ENCODE data around the gene GNAQ. TPM values are rescaled to one million over a fixed set of nuclear protein-coding genes. Genes with fewer than 3 reads are reported as not detected.

GNAQ gene
- total and polyA plus RNA-seq, 4 donors: 6.8 to 19.6 (median 12.6) TPM

- Histone ChIP-seq H3K27ac (ENCODE audit: low read depth in 1 of 2, low read length in 2 of 2) (no peak overlapping the region), H3K4me1 (ENCODE audit: control insufficient read depth in 4 of 4, insufficient read depth in 4 of 4, low read length in 3 of 4) (no peaks in the 10 kb centered on the region), H3K9ac (ENCODE audit: low read depth in 1 of 2, low read length in 2 of 2) (no peak overlapping the region), H3K27me3 (ENCODE audit: control insufficient read depth in 4 of 4, insufficient read depth in 4 of 4, low read length in 3 of 4) (no peaks in the 10 kb centered on the region), H3K4me3 (ENCODE audit: low read depth in 1 of 3, low read length in 3 of 3) (no peak overlapping the region), H3K36me3 (ENCODE audit: control insufficient read depth in 4 of 4, insufficient read depth in 3 of 4, low read depth in 1 of 4, low read length in 3 of 4) (no peaks in the 10 kb centered on the region), H3K9me3 (ENCODE audit: control insufficient read depth in 4 of 4, low read length in 3 of 4) (no peaks in the 10 kb centered on the region)
- TF ChIP-seq NR2F2 (IDR thresholded peaks at IDR 0.05) (no peak), YY1 (IDR thresholded peaks at IDR 0.05) (no peak)
- DNase-seq (ENCODE audit: low spot score): no peak
- 87% methylated on average over 1 of the region's 1 CpG for WGBS
Measured at GRCh38 chr9:78040726-78041125, 9.1 kb upstream of the GNAQ start.

GRCh38 chr9:78038620-78039300, 7.1 kb upstream of the GNAQ start:
- no peak for DNase-seq (ENCODE audit: low spot score)
- Histone ChIP-seq H3K27ac (ENCODE audit: low read depth in 1 of 2, low read length in 2 of 2) (no peak overlapping the region), H3K4me3 (ENCODE audit: low read depth in 1 of 3, low read length in 3 of 3) (no peak overlapping the region), H3K9me3 (ENCODE audit: control insufficient read depth in 4 of 4, low read length in 3 of 4) (no peaks in the 10 kb centered on the region), H3K4me1 (ENCODE audit: control insufficient read depth in 4 of 4, insufficient read depth in 4 of 4, low read length in 3 of 4) (peaks cover 0 to 7% (median 3%) of the 10 kb centered on the region in 4 donors), H3K9ac (ENCODE audit: low read depth in 1 of 2, low read length in 2 of 2) (no peak overlapping the region), H3K27me3 (ENCODE audit: control insufficient read depth in 4 of 4, insufficient read depth in 4 of 4, low read length in 3 of 4) (no peaks in the 10 kb centered on the region), H3K36me3 (ENCODE audit: control insufficient read depth in 4 of 4, insufficient read depth in 3 of 4, low read depth in 1 of 4, low read length in 3 of 4) (no peaks in the 10 kb centered on the region)
- WGBS: 79% methylated on average over 4 of the region's 4 CpGs
- no peak for TF ChIP-seq TAF1 (conservative IDR thresholded peaks at IDR 0.05)
- TF ChIP-seq CTCF (IDR thresholded peaks at IDR 0.05; ENCODE audit: low read depth, low read length, missing input control): no peak
- no peak for TF ChIP-seq ZBTB33 (IDR thresholded peaks at IDR 0.05)
- no peak for TF ChIP-seq YY1 (IDR thresholded peaks at IDR 0.05)
- TF ChIP-seq RXRA (IDR thresholded peaks at IDR 0.05): no peak
- no peak for TF ChIP-seq SP1 (IDR thresholded peaks at IDR 0.05)
- no peak for TF ChIP-seq EGR1 (IDR thresholded peaks at IDR 0.05; ENCODE audit: low read depth in 2 of 2)
- TF ChIP-seq RAD21 (IDR thresholded peaks at IDR 0.05): no peak
- no peak for TF ChIP-seq GABPA (IDR thresholded peaks at IDR 0.05 in 1 of 2, conservative IDR thresholded peaks at IDR 0.05 in 1 of 2)
- no peak for TF ChIP-seq NR2F2 (IDR thresholded peaks at IDR 0.05)
- TF ChIP-seq REST (IDR thresholded peaks at IDR 0.05): no peak
- no peak for TF ChIP-seq MAX (IDR thresholded peaks at IDR 0.05)
- TF ChIP-seq FOXA2 (IDR thresholded peaks at IDR 0.05): no peak
- no peak for TF ChIP-seq JUND (IDR thresholded peaks at IDR 0.05)
- TF ChIP-seq HNF4A (conservative IDR thresholded peaks at IDR 0.05): no peak
- TF ChIP-seq HNF4G (IDR thresholded peaks at IDR 0.05): no peak
- no peak for TF ChIP-seq ATF3 (IDR thresholded peaks at IDR 0.05)
- no peak for TF ChIP-seq FOXA1 (IDR thresholded peaks at IDR 0.05)
